Measurements from ENCODE around the gene HOXA3. TPM values are rescaled to one million over a fixed set of nuclear protein-coding genes. Genes with fewer than 3 reads are reported as not detected.
A peak's percentile ranks its signal among the peaks of the same experiment; 100 is the strongest.

Gene HOXA3
- total RNA-seq, 2 donors from 2014 or later, result 13.3 to 14.1 TPM

DNA sequence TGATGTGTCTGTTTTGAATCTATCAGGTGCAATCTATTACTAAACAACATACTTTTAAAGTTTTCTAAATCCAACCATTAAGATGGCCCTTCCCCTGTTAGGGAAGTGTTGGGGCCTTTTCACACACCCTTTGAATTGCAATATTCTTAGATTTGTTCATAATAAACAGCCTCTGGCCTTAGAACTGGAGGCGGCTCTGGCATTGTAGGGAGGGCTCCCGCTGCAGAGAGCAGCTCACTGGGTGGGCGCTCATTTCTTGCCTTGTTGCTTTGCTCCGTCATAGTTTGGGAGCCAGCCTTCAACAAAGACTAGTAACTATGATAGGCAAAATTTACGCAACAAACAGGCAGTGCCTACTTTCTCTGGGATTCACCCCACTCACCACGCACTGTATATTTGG is 26.0 kb upstream of the HOXA3 start:
- peak overlapping the region in 1 of 2 donors; percentile 98 for H3K9ac ChIP-seq (ENCODE audit: low read depth in 2 of 2, low read length in 2 of 2)
- intact Hi-C loops (cut with DNase I), result no loop called here
- H3K36me3 ChIP-seq, result no peaks in the 10 kb centered on the region
- H3K27ac ChIP-seq, result peak overlapping the region; percentile 94
- no peaks in the 10 kb centered on the region for H3K9me3 ChIP-seq
- peaks cover 9% of the 10 kb centered on the region for H3K27me3 ChIP-seq
- H3K4me3 ChIP-seq, result peak overlapping the region; percentile 28
- TF ChIP-seq, protein P1, sequence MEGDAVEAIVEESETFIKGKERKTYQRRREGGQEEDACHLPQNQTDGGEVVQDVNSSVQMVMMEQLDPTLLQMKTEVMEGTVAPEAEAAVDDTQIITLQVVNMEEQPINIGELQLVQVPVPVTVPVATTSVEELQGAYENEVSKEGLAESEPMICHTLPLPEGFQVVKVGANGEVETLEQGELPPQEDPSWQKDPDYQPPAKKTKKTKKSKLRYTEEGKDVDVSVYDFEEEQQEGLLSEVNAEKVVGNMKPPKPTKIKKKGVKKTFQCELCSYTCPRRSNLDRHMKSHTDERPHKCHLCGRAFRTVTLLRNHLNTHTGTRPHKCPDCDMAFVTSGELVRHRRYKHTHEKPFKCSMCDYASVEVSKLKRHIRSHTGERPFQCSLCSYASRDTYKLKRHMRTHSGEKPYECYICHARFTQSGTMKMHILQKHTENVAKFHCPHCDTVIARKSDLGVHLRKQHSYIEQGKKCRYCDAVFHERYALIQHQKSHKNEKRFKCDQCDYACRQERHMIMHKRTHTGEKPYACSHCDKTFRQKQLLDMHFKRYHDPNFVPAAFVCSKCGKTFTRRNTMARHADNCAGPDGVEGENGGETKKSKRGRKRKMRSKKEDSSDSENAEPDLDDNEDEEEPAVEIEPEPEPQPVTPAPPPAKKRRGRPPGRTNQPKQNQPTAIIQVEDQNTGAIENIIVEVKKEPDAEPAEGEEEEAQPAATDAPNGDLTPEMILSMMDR (IDR thresholded peaks at IDR 0.05), result no peak
- peaks cover 19% of the 10 kb centered on the region for H3K4me1 ChIP-seq
- no peak for DNase-seq

DNA sequence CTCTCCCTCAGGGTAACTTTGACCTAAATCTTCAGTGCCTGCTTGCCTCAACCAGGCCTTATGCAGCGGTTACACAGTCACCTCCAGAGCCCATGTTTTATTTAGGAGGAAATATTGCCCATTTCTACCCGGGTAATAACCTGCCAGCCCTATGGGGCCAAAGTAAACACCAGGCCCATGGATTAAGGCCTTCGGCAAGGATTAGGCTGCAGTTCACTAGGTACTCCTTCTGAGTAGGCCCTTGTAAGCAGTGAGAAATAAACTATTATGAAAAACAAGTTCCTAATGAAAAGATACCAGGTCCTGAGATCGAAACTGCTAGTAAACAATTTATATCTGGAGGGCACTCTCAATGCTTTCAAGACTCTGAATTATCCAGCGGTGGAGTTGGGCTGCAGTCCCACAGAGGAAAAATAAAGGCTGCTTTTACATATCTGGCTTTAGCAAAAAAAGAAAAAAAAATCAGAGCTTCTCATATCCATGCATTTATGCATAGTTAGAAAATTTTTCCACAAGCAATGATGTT is 25.5 kb upstream of the HOXA3 start:
- H3K4me3 ChIP-seq, result peak overlapping the region; percentile 28
- H3K27me3 ChIP-seq, result peaks cover 10% of the 10 kb centered on the region
- intact Hi-C loops (cut with DNase I), result no loop called here
- peak overlapping the region; percentile 67 to 98 for H3K9ac ChIP-seq (ENCODE audit: low read depth in 2 of 2, low read length in 2 of 2)
- H3K4me1 ChIP-seq, result peaks cover 14% of the 10 kb centered on the region
- TF ChIP-seq, protein P1 (IDR thresholded peaks at IDR 0.05), result no peak
- H3K9me3 ChIP-seq, result no peaks in the 10 kb centered on the region
- no peak for DNase-seq
- H3K36me3 ChIP-seq, result no peaks in the 10 kb centered on the region
- peak overlapping the region; percentile 94 for H3K27ac ChIP-seq

DNA sequence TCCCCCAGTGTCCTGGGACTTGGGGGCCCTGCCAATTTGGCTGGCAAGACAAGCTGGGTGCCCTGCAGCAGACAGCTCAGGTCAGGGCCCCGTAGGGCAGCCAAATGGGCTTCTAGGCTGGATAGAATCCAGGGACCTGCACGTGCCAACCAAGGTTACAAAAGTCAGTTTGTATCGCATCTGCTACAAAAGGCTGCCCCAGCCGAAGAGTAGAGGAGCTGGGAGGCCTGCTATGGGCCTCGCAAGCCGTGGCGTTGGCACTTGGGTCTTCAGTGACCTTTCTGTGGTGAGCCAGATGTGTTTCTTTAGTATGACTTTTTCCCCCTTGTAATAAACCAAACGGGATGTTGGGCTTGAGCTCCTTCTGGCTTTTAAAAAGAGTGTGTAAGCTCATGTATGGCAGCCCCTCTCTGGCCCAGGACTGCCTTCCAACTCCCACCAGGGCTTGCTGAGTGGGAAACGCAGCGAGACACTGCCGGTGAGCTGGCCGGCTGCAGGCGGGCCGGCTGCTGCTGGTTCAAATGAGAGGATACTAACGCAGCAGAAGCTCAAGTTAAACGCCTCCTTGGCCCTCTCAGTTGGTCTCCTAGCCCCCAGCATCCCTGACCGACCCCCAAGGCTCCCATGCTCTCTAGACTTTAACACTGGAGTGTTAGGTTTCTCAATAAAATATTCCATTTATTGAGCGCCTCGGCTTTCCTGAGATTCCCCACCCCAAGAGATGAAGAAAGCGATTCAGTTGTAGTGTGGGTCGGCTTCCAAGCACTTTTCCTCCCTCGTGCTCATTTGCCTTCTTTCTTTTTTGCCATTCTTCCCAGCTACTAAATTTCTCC is 24.8 kb upstream of the HOXA3 start:
- Histone ChIP-seq H3K9me3 (no peaks in the 10 kb centered on the region), H3K4me3 (peak overlapping the region; percentile 28), H3K36me3 (no peaks in the 10 kb centered on the region), H3K9ac (ENCODE audit: low read depth in 2 of 2, low read length in 2 of 2) (peak overlapping the region; percentile 67 to 98), H3K27ac (peak overlapping the region; percentile 94), H3K27me3 (peaks cover 10% of the 10 kb centered on the region), H3K4me1 (peaks cover 10% of the 10 kb centered on the region)
- no peak for DNase-seq
- TF ChIP-seq, protein P1 (IDR thresholded peaks at IDR 0.05), result no peak
- intact Hi-C loops (cut with DNase I), result no loop called here

DNA sequence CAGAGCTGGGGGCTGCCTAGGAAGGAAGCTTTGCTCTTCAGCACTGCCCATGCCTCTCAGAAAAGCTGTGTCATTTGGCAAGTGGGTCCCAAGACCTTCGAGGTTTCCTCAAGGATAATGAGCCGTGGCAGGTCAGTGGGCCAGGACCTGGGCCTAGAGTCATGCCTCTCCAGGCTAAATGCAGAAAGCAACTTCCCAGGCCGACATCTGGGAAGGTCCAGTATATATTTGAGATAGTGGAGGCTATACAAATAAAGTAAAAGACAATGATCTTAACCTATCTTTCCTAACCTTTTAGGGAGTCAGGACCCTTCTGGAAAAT is 24.1 kb upstream of the HOXA3 start:
- TF ChIP-seq, protein P1 (IDR thresholded peaks at IDR 0.05), result no peak
- Histone ChIP-seq H3K36me3 (no peaks in the 10 kb centered on the region), H3K27me3 (peaks cover 10% of the 10 kb centered on the region), H3K4me3 (peak overlapping the region; percentile 24), H3K9me3 (no peaks in the 10 kb centered on the region), H3K27ac (peak overlapping the region; percentile 94), H3K4me1 (peaks cover 4% of the 10 kb centered on the region), H3K9ac (ENCODE audit: low read depth in 2 of 2, low read length in 2 of 2) (peak overlapping the region; percentile 77 to 98)
- intact Hi-C loops (cut with DNase I), result no loop called here
- no peak for DNase-seq

DNA sequence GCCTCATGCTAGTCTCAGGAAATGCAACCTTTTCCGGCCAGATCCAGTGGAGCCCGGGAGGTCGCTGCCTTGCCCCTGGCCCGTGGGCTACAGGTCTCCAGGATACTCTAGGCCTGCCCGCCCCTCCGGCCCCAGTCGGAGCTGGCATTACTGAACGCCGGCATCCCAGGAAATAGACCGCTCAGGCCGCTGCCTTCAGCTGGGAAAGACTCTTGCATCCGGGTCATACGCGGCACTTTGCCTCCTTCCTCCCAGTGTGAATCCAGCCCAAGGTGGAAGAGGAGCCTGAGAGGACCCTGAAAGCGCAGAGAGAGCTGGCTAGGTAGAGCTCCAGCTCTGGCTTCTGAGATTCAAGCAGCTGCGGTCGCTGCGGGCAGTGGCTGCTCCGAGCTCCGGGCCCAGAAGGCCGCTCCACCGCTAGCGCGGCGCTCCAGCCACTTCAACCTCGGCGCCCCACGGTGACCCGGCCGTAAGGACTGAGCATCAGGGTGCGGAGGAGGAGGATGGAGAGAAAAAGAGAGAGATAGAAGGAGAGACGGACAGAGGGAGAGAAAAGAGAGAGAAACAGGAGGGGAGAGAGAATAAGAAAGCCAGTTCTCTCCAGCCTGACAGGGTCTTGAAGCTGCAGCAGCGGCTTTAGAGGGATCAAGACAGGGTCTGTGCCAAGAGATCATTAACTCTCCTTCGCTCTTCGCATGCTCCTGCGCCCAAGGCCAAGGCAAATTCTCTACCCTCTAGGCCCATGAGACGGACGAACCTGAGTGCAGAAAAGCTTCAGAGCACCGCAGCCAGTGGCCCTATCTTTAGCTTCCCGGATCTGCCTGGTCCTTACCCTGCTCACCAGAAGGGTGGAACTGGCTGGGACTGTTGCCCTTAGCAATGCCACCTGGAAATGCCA is 23.5 kb upstream of the HOXA3 start:
- H3K9me3 ChIP-seq, result no peaks in the 10 kb centered on the region
- H3K36me3 ChIP-seq, result no peaks in the 10 kb centered on the region
- peaks cover 3% of the 10 kb centered on the region for H3K4me1 ChIP-seq
- peak overlapping the region; percentile 24 for H3K4me3 ChIP-seq
- TF ChIP-seq, protein P1 (IDR thresholded peaks at IDR 0.05), result no peak
- DNase-seq, result no peak
- H3K9ac ChIP-seq (ENCODE audit: low read depth in 2 of 2, low read length in 2 of 2), result peak overlapping the region; percentile 77 to 98
- H3K27me3 ChIP-seq, result peaks cover 10% of the 10 kb centered on the region
- intact Hi-C loops (cut with DNase I), result no loop called here
- peak overlapping the region; percentile 94 for H3K27ac ChIP-seq

Measured in colonic mucosa (tissue), 4 donors.